DMS79 treated with DMSO at 0.1 percent for 48 hours (cell line): ENCODE measurements around the gene PREX1.
"Not testable (repeated sequence)": the region's sequence is repeated elsewhere in the genome, so short reads cannot be mapped to it uniquely, and the experiment has no call there.

Source experiments
- DNase-seq: peaks from one replicate; lab custom pipeline; 2025; lab: John Stamatoyannopoulos, UW

Gene PREX1

GRCh38 chr20:48825566-48825920 is 2.3 kb downstream of the PREX1 start:
- no peak for DNase-seq

GRCh38 chr20:48824830-48825565 is 2.8 kb downstream of the PREX1 start:
- DNase-seq = no peak

DNA sequence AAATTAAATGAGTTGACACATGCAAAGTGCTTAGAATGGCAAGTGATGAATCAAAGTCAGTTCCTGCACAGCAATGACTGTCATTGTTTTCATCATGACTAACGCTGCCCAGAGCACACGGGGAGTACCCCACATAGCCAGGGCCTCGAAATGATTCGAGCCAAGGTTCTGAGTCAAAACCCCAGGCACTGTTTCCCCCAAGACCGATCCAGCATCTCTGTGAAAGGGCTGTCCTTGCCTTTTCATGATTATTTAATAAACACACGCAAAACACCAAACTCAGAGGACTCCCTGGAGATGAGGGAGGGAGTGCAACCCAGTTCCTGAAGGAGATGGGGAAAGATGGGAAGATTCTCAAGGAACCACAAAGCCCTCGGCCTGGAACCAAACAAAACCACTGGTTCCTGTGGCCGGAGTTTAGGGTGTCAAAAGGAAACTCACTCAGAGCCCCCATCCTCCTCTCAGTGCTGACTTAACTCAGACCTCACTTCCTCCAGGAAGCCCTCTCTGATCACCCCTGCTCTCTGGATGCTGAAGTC is 3.8 kb downstream of the PREX1 start:
- no peak for DNase-seq

DNA sequence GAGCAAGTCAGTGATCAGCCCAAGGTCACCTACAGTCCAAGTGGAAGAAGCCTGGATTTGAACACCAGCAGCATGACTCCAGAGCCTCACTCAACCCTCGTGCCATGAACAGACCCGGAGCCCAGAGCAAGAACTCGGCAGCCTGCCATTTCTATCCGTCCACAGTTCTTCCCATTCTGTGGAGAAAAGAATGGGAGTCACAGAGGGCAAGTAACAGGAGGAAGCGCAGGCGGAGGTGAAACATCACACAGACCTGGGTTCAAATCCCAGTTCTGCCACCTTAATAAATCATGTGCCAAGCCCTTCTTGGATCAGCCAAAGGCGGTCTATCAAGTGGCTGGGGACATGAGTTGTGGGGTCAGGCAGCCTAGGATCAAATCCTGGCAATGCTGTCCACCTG is 4.3 kb downstream of the PREX1 start:
- DNase-seq = no peak

GRCh38 chr20:48822879-48823385 is 4.9 kb downstream of the PREX1 start:
- DNase-seq = no peak

GRCh38 chr20:48822178-48822577 is 5.6 kb downstream of the PREX1 start:
- no peak for DNase-seq

GRCh38 chr20:48821261-48821920 is 6.4 kb downstream of the PREX1 start:
- peak; percentile 37 for DNase-seq

DNA sequence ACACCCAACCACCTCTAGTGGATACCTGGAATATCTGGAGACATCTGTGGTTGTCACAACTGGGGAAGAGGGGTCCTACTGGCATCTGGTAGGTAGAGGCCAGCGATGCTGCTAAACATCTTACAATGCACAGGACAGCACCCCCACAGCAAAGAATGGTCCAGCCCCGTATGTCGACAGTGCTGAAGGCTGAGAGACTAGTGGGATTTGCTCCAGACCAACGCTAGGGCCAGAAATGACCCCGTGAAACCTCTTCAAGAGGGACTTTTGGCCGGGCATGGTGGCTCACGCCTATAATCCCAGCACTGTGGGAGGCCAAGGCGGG is 7.2 kb downstream of the PREX1 start:
- DNase-seq = no peak

DNA sequence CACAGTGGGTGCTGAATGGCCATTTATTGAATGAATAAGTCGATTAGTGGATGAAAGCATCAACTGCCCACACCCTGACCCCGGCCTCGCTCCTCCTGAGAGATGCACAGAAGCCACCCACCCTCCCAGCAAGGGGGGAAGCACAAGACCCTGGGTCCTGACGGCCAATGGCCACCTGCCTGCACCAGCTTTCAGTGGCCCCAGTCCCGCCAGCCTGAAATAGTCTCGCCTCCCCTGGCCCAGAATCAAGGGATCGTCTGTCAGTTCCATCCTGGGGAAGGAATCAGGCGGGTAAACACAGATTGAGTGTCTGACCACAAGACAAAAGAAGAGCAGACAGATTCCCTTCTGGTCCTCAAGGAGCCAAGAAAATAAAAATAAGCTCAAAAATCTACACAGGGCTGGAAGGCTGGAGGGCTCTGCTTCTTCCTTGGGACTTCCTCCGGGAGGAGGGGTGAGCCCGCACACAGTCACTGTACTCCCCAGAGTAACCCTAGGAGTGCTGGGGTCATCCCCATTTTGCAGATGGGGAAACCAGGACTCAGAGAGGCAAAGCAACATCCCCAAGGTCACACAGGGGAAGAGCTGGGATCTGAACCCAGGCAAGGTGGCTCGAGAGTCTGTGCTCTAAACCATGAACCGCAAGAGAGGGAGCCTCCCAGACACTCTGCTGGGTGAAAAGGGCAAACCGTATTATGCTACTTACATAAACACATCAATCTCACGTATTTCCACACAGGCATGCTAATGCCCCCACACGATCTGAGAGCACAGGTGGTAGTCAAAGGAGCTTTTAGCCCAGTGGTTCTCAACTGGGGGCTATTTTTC is 7.8 kb downstream of the PREX1 start:
- DNase-seq = no peak

DNA sequence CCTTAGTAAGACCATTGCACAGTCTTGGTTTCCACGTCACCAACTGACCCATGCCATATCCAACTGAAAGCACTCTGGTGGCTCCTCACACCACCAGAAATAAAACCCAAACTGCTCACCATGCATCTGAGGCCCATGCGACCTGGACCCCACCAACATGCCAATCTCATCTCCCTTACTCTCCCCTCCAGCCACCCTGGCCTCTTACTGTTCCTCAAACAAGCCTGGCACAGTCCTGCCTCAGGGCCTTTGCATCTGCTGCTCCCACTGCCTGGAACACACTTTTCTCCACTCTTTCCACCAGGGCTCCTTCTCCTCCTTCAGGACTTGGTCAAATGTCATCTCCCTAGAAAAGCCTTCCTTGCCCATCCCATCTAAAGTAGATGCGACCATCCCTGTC is 8.7 kb downstream of the PREX1 start:
- DNase-seq = no peak

- DNase-seq = no peak
These were observed 9.3 kb downstream of the PREX1 start for GRCh38 chr20:48818481-48818987.

DNA sequence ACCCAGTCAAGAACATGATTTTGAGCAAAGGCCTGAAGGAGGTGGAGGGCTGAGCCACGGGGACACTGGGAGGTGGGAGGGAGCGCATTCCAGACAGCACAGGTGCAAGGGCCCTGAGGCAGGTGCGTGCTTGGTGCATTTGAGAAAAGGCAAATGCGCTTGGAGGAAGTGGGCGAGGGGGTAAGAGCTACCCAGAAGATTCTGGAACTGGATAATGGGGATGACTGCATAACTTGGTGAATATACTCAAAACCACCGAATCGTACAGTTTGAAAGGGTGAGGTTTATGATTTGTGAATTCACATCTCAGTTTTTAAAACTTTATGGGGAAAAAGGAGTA is 9.8 kb downstream of the PREX1 start:
- no peak for DNase-seq

- DNase-seq = no peak
These were observed 10.3 kb downstream of the PREX1 start for GRCh38 chr20:48817367-48818030.

DNA sequence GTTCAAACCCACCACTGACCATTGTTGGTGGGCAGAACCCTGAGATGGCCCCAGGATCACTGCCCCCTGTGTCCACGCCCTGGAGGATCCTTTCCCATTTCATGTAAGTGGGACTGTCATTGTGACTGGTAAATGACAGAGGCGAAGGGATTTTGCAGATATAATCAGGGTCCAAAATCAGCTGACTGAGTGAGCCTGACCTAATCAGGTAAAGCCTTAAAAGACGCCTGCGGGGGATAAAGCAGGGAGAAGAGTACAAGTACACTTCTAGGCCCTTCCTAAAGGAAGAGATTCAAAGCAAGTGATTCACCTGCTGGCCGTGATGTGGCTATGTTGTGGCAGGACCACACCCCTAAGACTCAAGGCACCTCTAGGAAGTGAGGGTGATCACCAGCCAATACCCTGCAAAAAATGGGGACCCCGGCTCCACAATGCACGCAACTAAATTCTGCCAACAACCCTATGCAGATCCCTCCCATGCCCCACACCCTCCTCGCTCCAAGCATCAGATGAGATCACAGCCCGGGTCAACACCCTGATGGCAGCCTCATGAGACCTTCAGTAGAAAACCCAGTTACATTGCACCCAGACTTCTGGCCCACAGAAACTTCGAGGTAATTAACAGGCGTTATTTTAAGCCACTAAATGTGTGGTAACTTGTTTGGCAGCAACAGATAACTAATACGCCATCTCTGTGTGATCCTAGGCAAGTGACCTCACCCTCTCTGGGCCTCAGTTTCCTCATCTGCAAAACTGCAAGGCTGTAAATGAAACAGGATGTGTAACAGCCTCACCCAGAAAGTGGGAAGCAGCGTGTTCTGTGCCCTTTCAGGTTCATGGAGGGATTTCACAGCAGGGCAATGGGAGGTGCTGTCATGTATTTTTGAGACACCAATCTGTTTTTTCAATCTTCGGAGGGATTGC is 11.3 kb downstream of the PREX1 start:
- no peak for DNase-seq

GRCh38 chr20:48815537-48815936 is 12.3 kb downstream of the PREX1 start:
- no peak for DNase-seq

GRCh38 chr20:48814633-48815032 is 13.2 kb downstream of the PREX1 start:
- no peak for DNase-seq

- no peak for DNase-seq
These were observed 13.8 kb downstream of the PREX1 start for GRCh38 chr20:48813930-48814546.

GRCh38 chr20:48813446-48813747 is 14.4 kb downstream of the PREX1 start:
- no peak for DNase-seq

DNA sequence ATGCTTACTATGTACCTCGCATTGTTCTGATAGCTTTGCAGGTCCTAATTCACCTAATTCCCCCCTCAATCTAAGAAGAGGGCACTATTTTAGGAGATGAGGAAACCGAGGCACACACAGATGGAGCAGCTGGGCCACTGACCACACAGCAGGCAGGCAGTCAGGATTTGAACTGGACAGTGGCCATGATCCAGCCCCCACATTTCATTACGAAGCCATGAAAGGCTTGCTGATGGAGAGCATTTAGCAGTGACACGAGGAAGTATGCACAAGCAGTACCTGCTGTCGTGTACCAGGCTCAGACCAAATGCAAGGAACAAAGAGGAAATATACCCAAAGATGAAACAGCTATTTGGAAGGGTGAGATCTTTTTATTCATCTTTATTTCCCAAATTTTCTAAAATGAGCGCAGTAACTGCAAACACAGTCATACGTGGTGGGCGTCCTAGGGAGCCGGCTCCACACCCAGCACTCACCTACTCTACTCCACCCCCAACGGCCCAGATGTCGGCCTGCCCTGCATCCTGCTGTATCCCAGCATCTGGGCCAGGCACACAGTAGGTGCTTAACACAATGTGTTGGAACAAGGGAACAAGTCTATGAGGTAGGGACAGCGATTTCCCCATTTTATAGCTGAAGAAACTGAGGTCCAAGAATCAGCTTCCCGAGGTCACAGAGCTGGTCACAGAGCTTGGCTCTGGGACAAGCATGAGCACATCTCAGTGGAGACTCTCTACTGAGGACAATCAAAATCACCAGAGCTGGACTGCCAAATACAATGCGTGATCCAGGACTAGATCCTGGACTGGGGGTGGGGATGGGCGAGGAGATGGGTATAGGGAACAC is 15.0 kb downstream of the PREX1 start:
- peak; percentile 63 for DNase-seq

GRCh38 chr20:48812114-48812513 is 15.7 kb downstream of the PREX1 start:
- DNase-seq = not testable (repeated sequence)
